ENCODE measurements around the gene BSG. TPM values are rescaled to one million over a fixed set of nuclear protein-coding genes. Genes with fewer than 3 reads are reported as not detected.

Gene BSG
- total RNA-seq, 4 donors from 2014 or later: 211 to 305 (median 280) TPM

GRCh38 chr19:530134-531008, 42.0 kb upstream of the BSG start:
- H3K4me3 ChIP-seq: peak overlapping the region; percentile 97 to 98
- H3K36me3 ChIP-seq: no peaks in the 10 kb centered on the region
- DNase-seq: peak in 1 of 2 donors; percentile 28
- H3K4me1 ChIP-seq: peaks cover 0 to 20% of the 10 kb centered on the region in 2 donors
- H3K27ac ChIP-seq: peak overlapping the region; percentile 93 to 97
- intact Hi-C loops (cut with DNase I; ENCODE audit: low total_unique reads): no loop called here
- no peak for TF ChIP-seq POLR2A (IDR thresholded peaks at IDR 0.05)
- no peak for TF ChIP-seq CTCF (IDR thresholded peaks at IDR 0.05)
- no peaks in the 10 kb centered on the region for H3K9me3 ChIP-seq
- H3K27me3 ChIP-seq: no peaks in the 10 kb centered on the region

GRCh38 chr19:531009-531752, 41.2 kb upstream of the BSG start:
- H3K9me3 ChIP-seq: no peaks in the 10 kb centered on the region
- peak; percentile 73 to 89 for DNase-seq
- peaks cover 0 to 23% of the 10 kb centered on the region in 2 donors for H3K4me1 ChIP-seq
- intact Hi-C loops (cut with DNase I; ENCODE audit: low total_unique reads): no loop called here
- no peaks in the 10 kb centered on the region for H3K27me3 ChIP-seq
- peak overlapping the region; percentile 97 to 98 for H3K4me3 ChIP-seq
- TF ChIP-seq CTCF (IDR thresholded peaks at IDR 0.05) (peak in 2 of 4 experiments; percentile 24 to 31), POLR2A (IDR thresholded peaks at IDR 0.05) (no peak)
- H3K36me3 ChIP-seq: no peaks in the 10 kb centered on the region
- H3K27ac ChIP-seq: peak overlapping the region; percentile 93 to 97

DNA sequence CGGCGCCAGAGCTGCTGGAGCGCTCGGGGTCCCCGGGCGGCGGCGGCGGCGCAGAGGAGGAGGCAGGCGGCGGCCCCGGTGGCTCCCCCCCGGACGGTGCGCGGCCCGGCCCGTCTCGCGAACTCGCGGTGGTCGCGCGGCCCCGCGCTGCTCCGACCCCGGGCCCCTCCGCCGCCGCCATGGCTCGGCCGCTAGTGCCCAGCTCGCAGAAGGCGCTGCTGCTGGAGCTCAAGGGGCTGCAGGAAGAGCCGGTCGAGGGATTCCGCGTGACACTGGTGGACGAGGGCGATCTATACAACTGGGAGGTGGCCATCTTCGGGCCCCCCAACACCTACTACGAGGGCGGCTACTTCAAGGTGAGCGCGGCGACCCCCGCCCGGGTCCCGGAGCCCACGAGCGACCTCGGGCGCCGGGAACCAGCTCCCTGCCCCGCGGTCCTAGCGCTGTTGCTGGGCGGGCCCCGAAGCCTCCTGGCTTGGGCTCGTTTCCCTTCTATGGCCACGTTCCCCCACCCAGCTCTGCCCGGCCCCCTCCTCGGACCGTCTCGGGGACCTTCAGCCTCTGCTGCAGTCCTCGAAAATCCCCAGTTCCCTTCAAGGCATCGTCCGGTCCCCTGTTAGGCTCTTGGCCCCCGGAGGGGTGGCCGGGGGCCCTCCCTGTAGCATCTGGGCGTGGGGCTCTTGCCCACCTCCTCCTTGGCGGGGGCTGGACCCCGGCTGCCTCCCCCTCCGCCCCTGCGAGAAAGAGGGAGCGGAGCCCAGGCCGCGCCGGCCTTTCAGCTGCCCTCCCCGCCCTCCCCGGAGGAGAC, 40.4 kb upstream of the BSG start, which contains the start of gene CDC34:
Gene CDC34, plus strand, starts transcription at position 8 of the 808 bp plus-strand sequence. Its CDS starts 172 bp downstream, at position 180.
- H3K36me3 ChIP-seq: no peaks in the 10 kb centered on the region
- peak within 1 kb of the TSS; percentile 97 to 98 for H3K4me3 ChIP-seq
- peaks cover 0 to 23% of the 10 kb centered on the region in 2 donors for H3K4me1 ChIP-seq
- DNase-seq: peak in 1 of 2 donors; percentile 31
- intact Hi-C loops (cut with DNase I; ENCODE audit: low total_unique reads): no loop called here
- TF ChIP-seq POLR2A (IDR thresholded peaks at IDR 0.05) (peak; percentile 87), CTCF (IDR thresholded peaks at IDR 0.05) (no peak)
- peak within 1 kb of the TSS; percentile 93 to 97 for H3K27ac ChIP-seq
- no peaks in the 10 kb centered on the region for H3K27me3 ChIP-seq
- H3K9me3 ChIP-seq: no peaks in the 10 kb centered on the region

DNA sequence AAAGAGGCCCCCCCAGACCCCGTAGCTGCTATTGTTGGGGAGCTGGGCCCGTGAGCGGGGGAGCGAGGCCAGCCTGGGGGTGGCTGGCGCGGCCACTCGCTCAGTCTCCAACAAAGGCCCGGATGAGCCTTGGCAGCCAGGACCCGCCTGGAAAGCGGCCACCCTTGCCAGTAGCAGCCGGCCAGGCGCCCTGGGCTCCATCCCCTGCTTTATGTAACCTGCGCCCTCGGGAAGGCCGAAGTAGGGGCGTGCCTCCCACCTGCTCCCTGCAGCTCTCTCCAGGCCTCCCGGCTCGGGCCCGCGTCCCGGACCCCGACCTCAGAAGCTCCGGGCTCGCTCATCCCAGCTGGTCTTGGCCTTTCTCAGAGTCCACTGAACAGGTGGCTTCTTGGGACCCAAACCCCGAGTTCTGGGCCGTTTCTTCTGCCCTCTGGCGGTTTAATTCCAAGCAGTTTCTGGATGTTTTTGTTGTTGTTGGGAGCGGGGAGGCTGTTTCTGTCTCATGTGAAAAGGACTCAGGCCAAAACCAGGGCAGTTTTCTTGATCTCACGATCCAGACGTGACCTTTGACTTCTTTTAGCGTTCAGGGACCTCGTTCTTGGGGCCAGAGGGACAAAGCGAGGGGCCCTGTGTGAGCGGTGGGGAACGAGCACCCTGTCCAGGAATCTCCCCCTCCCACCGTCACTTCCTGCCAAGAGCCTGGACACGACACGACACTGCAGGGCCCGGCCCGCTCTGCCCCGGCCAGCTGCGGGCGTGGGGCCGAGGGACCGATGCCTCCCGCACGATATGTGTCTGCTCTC, 39.6 kb upstream of the BSG start:
- intact Hi-C loops (cut with DNase I; ENCODE audit: low total_unique reads): no loop called here
- peaks cover 0 to 23% of the 10 kb centered on the region in 2 donors for H3K4me1 ChIP-seq
- peak; percentile 76 to 81 for DNase-seq

More for the DNA sequence above, 39.6 kb upstream of the BSG start:
- no peaks in the 10 kb centered on the region for H3K9me3 ChIP-seq
- H3K27ac ChIP-seq: peak overlapping the region; percentile 90 to 93
- no peaks in the 10 kb centered on the region for H3K36me3 ChIP-seq
- H3K4me3 ChIP-seq: peak overlapping the region; percentile 97 to 98
- H3K27me3 ChIP-seq: no peaks in the 10 kb centered on the region
- TF ChIP-seq CTCF (IDR thresholded peaks at IDR 0.05) (peak; percentile 35 to 61 (median 50)), POLR2A (IDR thresholded peaks at IDR 0.05) (no peak)
